GM12874 (cell line): ENCODE data around the gene KATNAL2.

Experiments used
- CTCF ChIP-seq: IDR thresholded peaks from 2 replicates; pipeline ENCODE4 v1.5.1; 2011; ENCODE audit warnings: low read depth, mild to moderate bottlenecking, control low read depth, low read length, moderate library complexity; ENCODE audit not compliant: insufficient read depth

The KATNAL2 gene

GRCh38 chr18:47035156-47035671, 117.8 kb downstream of the KATNAL2 start, which contains the start of gene ELOA2:
TSS of gene ELOA2 (minus strand) at chr18:47035621. CDS start at chr18:47035264, 357 bp downstream.
- TF ChIP-seq CTCF, result no peak

- TF ChIP-seq CTCF, result peak; percentile 43; the same call in 1 of the 2 replicates
Observed at GRCh38 chr18:47036298-47036874, 119.0 kb downstream of the KATNAL2 start.

- TF ChIP-seq CTCF, result no peak
Observed at GRCh38 chr18:47036927-47037578, 119.7 kb downstream of the KATNAL2 start.

GRCh38 chr18:47040982-47041381, 123.6 kb downstream of the KATNAL2 start:
- TF ChIP-seq CTCF, result no peak

- peak; percentile 58 for TF ChIP-seq CTCF
Observed at GRCh38 chr18:47050468-47050867, 133.1 kb downstream of the KATNAL2 start.

GRCh38 chr18:47054369-47054768, 137.0 kb downstream of the KATNAL2 start:
- no peak for TF ChIP-seq CTCF

- no peak for TF ChIP-seq CTCF
Observed at GRCh38 chr18:47062471-47062870, 145.1 kb downstream of the KATNAL2 start.
